Fibroblast of peridontal ligament (primary cell): ENCODE results near the gene DIAPH3.

Experiments used
- DNase-seq: peaks from one replicate; pipeline ENCODE4 v3.0.0-alpha.2; 2010; ENCODE audit errors: extremely low read depth

The DIAPH3 gene

DNA sequence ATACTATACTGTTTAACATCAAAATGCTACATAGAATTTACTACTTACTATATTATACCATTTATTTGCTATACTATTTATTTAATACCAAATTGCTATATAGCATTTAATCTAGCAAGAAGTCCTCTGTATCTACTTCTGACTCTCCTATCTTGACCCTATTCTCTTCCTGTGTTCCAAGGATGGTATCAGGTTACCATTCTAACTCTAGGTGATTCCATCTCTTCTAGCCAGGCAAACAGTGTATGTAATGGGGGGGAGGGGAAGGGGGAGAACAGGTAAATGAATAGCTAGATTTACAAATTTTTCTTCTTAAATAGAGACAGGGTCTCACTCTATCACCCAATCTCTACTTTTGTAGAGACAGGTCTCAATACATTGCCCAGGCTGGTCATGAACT, 200.3 kb downstream of the DIAPH3 start:
- no peak for DNase-seq

DNA sequence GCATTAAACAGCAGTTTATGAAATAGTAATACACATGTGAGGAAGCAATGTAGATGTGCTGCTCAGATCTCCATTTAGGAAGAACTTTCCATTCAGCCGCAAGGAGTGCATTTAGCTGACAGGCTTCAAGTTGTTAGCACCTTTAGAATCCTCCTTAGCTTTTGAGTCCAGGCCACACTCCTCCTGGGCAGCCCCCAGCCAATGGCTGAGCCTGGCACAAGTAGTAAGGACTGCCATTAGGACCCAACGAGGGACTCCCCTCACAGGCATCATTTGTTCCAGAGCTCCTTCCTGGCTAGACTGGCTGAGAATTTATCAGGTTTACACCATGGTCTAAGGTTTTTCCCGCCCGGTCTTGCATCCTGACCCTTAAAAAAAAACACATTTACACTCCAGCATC, 201.4 kb downstream of the DIAPH3 start:
- no peak for DNase-seq

DNA sequence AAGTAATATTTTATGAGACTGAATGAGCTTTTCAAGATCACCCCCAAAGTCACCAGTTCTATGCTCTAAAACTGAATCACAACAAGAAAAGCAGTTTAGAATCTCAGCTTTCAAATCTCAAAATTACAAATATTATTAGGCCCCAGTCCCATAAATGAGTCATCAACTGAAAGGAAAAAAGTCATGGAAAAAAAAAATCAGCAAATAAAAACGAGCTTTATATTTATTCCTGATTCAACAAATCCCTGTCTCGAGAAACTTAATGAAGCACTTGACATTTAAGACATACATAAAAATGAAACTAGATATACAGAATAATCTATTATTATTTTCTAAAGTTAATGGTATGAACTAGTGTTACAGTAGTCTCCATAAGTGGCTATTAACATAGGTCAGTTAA, 203.0 kb downstream of the DIAPH3 start:
- DNase-seq, result no peak

- DNase-seq, result no peak
Observed at GRCh38 chr13:59957438-59957837, 206.3 kb downstream of the DIAPH3 start.

GRCh38 chr13:59954601-59955000, 209.1 kb downstream of the DIAPH3 start:
- no peak for DNase-seq

DNA sequence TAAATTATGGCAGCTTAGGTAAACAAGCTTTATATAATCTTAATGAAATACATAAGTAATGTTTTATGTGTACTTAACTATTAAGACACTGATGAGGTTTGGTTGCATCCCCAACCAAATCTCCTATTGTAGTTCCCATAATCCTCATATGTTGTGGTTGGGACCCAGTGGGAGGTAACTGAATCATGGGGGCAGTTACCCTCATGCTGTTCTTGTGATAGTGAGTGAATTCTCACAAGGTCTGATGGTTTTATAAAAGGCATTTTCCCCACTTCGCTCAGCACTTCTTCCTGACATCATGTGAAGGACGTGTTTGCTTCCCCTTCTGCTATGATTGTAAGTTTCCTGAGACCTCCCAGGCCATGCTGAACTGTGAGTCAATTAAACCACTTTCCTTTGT, 212.7 kb downstream of the DIAPH3 start:
- no peak for DNase-seq

- DNase-seq, result peak; percentile 46
Observed at GRCh38 chr13:59950266-59950665, 213.5 kb downstream of the DIAPH3 start.

GRCh38 chr13:59948686-59949085, 215.0 kb downstream of the DIAPH3 start:
- DNase-seq, result no peak

DNA sequence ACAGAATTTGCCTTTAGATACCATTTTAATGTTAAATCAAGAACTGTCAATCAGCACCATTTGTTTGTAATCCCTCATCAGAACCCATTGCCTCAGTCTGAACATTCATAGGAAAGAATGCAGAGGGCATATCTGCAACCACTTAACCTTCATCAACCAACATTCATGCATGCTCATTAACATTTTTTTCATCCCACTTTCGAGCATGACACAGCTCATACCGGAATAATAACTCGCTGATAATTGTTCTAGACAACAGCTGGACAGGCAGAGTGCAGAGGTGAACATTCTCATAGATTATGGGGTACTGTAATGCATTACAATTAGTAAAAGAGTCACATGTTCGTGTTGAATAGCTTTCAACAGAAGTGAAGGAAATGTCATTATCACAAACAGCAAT, 216.8 kb downstream of the DIAPH3 start:
- DNase-seq, result peak; percentile 62

DNA sequence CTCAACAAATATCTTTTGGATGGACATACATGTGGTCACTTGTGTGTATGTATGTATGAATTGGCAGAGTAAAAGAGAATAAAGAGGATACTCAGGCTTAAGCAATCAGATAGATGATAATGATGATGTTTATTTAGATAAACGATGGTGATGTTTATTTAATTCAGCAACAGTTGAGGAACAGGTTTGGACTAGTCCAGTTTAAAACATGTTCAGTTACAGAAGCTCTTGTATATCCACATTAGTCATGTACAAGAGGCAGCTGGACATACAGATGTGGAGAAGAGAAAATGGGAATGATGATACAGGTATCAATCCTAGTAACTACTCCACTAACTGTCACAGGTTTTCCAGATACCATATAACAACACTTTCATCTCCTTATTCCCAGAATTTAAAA, 232.1 kb downstream of the DIAPH3 start:
- no peak for DNase-seq

DNA sequence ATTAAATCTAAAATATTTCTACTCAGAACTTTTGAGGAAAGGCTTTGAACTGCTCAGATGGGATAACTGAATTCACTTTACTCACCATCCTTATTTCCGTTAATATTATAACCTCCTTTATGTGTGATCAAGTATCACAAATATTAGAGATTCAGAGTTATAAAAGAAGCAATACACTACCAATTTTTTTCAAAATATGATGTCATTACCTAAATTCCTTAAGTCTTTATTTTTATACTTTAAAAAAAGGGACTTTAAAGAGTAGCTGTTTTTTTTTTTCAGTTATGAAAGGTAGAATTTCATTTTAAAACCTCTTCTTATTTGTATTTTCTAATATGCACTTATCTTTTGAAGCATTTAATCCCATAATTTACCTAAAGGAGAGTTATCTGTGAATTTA, 239.5 kb downstream of the DIAPH3 start:
- DNase-seq, result no peak

DNA sequence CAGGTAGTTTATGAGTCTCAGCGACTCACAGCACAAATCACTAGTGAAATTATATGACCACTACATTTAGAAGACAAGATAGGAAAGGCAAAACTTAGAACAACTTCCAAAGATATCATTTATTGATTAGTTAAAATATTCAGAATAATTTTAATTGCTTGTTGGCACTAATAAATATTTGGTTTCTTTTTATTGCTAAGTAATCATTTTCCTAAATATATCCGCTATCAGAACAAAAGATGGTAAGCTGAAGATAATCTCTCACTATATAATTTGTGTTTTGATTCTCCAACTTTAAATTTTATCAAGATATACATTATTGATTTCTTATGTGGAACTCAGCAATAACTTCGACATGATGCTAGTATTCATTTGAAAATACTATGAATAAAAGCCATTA, 248.5 kb downstream of the DIAPH3 start:
- DNase-seq, result no peak

GRCh38 chr13:59914556-59914955, 249.2 kb downstream of the DIAPH3 start:
- DNase-seq, result peak; percentile 73

DNA sequence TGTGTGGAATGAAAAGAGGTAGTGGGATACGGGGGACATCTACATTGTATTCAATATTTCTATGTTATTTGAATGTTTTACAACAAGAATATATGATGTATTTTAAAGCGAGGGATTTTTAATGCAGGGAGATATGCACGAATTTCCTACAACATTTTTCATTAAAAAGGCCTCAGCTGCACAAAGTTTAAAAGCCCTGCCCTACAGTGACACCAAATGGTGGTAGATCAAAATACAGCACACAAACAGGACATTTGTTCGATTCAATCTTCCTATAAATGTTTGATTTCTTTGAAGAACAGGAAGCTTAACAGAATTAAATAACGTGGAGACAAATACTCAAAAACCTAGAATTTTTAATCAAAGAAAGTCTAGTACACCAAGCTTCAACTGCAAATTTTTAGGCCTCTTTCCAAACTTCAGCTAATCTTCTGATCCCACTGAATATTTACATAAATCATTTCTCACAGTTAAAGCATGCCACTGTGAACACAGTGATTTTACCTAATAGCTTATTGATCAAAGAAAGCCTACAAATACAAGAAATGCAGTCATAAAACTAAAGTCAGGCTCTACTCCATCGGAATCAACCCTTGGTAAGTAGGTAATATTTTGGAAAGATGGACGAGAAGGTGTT, 257.2 kb downstream of the DIAPH3 start:
- peak; percentile 78 for DNase-seq

DNA sequence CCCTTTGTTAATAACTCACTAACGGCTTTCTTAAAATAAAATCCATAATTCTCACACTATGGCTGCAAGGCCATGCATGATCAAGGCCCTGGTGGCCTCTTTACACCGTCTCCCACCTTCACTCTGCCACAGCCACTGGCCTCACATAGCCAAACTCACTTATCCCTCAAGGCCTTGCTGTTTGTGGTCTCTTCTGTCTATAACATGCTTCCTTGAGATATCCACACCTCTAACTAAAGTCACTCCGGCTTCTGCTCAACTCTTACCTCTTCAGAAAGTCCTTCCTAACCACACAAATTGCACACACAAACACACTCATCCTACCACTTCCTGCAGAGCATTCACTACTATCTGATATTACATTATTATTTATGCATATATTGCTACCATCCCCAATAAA, 262.5 kb downstream of the DIAPH3 start:
- no peak for DNase-seq

DNA sequence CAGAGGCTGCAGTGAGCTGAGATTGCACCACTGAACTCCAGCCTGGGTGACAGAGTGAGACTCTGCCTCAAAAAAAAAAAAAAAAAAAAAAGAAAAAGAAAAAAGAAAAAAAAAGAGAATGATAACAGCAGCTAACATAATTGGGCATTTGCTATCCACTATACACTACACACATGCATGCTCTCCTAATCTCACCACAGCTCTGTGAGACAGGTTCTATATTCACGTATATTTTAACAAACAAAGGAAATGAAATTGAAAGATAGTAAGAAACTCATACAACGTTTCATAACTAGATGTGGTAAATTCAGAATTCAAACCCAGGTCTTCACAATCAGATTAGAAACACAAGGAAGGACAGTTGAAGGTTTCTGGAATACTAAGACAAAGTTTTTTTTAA, 265.7 kb downstream of the DIAPH3 start:
- DNase-seq, result no peak

DNA sequence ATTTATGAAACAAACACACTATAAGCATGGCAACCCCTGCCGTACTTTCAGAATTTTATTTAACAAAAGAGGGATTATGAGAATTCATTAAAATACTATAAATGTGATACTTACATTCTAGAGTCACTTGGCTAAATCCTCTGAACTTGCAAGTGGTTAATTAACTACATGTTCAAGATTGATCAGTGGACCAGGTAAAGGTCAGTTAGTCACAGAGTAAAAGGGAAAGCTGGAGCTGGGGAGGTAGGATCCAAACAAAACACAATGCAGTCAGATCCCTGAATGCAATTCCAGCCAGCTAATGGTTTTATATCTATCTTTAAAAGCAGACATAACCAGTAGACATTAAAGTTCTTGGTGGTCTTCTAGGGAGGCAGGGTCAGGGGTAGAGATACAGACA, 270.5 kb downstream of the DIAPH3 start:
- DNase-seq, result no peak

- DNase-seq, result no peak
Observed at GRCh38 chr13:59891053-59891452, 272.7 kb downstream of the DIAPH3 start.

GRCh38 chr13:59890054-59890453, 273.7 kb downstream of the DIAPH3 start:
- DNase-seq, result peak; percentile 67

- DNase-seq, result no peak
Observed at GRCh38 chr13:59888408-59888807, 275.3 kb downstream of the DIAPH3 start.

DNA sequence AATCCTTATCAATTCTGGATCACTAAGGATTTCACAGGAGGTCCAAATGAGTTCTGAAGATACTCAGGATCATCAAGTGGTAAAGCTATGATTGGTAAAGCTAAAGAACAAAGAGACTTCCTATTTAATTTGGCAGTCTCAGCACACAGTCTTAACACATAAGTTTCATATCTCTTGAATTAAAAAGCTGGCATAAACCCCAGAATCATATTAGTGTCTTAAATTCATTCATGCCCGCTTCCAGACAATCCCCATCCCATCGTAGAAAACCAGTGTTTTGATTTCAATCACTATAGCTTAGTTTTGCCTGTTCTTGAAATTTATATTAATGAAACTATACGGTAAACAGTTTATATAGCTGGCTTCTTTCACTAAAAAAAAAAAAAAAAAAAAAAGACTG, 278.7 kb downstream of the DIAPH3 start:
- no peak for DNase-seq

DNA sequence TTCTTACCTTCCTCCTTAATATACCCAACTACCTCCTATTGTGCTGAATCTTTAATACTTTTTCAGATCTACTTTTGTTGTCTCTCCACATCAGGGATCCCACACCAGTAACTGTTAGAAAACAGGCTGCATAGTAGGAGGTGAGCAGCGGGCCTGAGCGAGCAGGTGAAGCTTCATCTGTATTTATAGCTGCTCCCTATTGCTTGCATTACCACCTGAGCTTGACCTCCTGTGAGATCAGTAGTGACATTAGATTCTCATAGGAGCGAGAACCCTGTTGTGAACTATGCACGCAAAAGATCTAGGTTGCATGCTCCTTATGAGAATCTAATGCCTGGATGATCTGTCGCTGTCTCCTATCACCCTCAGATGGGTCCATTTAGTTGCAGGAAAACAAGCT, 279.8 kb downstream of the DIAPH3 start:
- DNase-seq, result no peak

GRCh38 chr13:59880468-59880867, 283.3 kb downstream of the DIAPH3 start:
- no peak for DNase-seq

DNA sequence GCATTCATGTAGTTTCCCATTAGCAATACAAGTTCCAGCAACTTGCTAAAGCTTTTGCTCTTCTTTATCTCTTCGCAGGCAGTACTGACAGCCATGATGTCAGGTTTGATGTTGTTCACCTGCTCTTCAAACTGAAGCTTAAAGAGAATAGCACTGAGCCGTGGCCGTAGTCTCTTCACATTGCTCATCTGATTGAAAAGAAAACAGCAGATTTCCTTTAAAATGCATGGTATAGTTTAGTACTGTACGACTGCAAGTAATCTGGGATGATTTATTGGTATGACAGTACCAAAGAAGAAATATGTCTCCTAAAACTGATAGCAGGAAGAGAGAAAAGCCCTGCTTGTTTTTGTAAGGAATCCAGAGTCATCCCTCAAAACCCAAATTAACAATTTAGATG, 284.4 kb downstream of the DIAPH3 start:
- no peak for DNase-seq
